DOHH2 (cell line): ENCODE data around the gene AQP1.

Source experiments
- H3F3A ChIP-seq: fragments of 200-600 bp; sonication (generic), shearing (Covaris generic); 2 replicates; pipeline ENCODE4 v1.6.0; 2016; ENCODE audit warnings: antibody characterized with exemption, mild to moderate bottlenecking; ENCODE audit not compliant: control insufficient read depth, insufficient read depth
- H3K27ac ChIP-seq: fragments of 200-600 bp; sonication (generic); 2 replicates; pipeline ENCODE4 v1.5.1; 2014; ENCODE audit warnings: low read depth, mild to moderate bottlenecking, low read length, moderate library complexity
- H3K27me3 ChIP-seq: fragments of 200-600 bp; sonication (generic); 2 replicates; pipeline ENCODE4 v1.6.1; 2014; ENCODE audit warnings: mild to moderate bottlenecking, low read length, mixed read lengths; ENCODE audit not compliant: control insufficient read depth
- H3K36me3 ChIP-seq: fragments of 200-600 bp; sonication (generic); 2 replicates; pipeline ENCODE4 v1.6.1; 2014; ENCODE audit warnings: mild to moderate bottlenecking, low read length, moderate library complexity, mixed read lengths; ENCODE audit not compliant: control insufficient read depth
- H3K4me1 ChIP-seq: fragments of 200-600 bp; sonication (generic); 2 replicates; pipeline ENCODE4 v1.6.1; 2014; ENCODE audit warnings: mild to moderate bottlenecking, low read length, mixed read lengths; ENCODE audit not compliant: control insufficient read depth
- H3K4me2 ChIP-seq: fragments of 200-600 bp; sonication (generic); 2 replicates; pipeline ENCODE4 v1.6.0; 2014; ENCODE audit warnings: mild to moderate bottlenecking, low read length, moderate library complexity
- H3K4me3 ChIP-seq: fragments of 200-600 bp; sonication (generic); 2 replicates; pipeline ENCODE4 v1.5.1; 2014; ENCODE audit warnings: mild to moderate bottlenecking, low read length, mixed read lengths
- H3K79me2 ChIP-seq: fragments of 200-600 bp; sonication (generic); 2 replicates; pipeline ENCODE4 v1.6.1; 2014; ENCODE audit warnings: mild to moderate bottlenecking, low read length, mixed read lengths; ENCODE audit not compliant: control insufficient read depth
- H3K9me2 ChIP-seq: fragments of 200-600 bp; sonication (generic); replicated peaks from 2 replicates; pipeline ENCODE4 v1.6.1; 2014; ENCODE audit warnings: mild to moderate bottlenecking, low read length, mixed read lengths; ENCODE audit not compliant: control insufficient read depth
- H3K9me3 ChIP-seq: fragments of 200-600 bp; sonication (generic); 2 replicates; pipeline ENCODE4 v1.6.1; 2014; ENCODE audit warnings: antibody characterized with exemption, low read length, mixed read lengths; ENCODE audit not compliant: control insufficient read depth, insufficient read depth
- H4K20me1 ChIP-seq: fragments of 200-600 bp; sonication (generic); 2 replicates; pipeline ENCODE4 v1.6.0; 2014; ENCODE audit warnings: low read depth, mild to moderate bottlenecking, antibody characterized with exemption, low read length, moderate library complexity; ENCODE audit not compliant: control insufficient read depth, insufficient read depth
- EZH2phosphoT487 ChIP-seq: fragments of 200-600 bp; sonication (generic); IDR thresholded peaks from 2 replicates; pipeline ENCODE4 v1.6.1; 2017; ENCODE audit warnings: borderline replicate concordance, mild to moderate bottlenecking, antibody characterized with exemption, low read length, moderate library complexity, mixed read lengths
- TF ChIP-seq, protein P1 (sequence below): fragments of 200-600 bp; sonication (generic); IDR thresholded peaks from one replicate; pipeline ENCODE4 v1.5.1; 2014; ENCODE audit warnings: antibody characterized with exemption, mild to moderate bottlenecking, low read depth, low read length; ENCODE audit not compliant: poor library complexity, severe bottlenecking

Gene AQP1

DNA sequence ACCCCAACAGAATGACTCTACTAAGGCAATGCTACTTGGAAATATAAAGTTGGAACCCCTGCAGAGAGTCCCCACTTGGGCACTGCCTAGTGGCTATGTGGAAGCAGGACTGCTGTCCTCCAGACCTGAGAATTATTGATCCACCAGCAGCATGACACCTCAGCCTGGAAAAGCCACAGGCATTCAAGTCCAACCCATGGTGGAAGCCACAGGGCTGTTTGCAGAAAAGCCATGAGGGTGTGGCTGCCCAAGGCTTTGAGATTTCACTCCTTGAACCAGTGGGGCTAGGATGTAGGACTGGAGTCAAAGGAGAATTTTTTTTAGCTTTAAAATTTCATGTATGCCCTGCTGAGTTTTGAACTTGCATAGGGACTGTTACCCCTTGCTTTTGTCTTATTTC is 38.5 kb downstream of the AQP1 start:
- no peaks in the 10 kb centered on the region for H3K9me2 ChIP-seq
- H3K27ac ChIP-seq = no peak overlapping the region
- no peaks in the 10 kb centered on the region for H3K36me3 ChIP-seq
- no peaks in the 10 kb centered on the region for H3K79me2 ChIP-seq
- H3K4me1 ChIP-seq = no peaks in the 10 kb centered on the region
- H3K4me3 ChIP-seq = no peak overlapping the region
- TF ChIP-seq EZH2phosphoT487 = no peak
- TF ChIP-seq, protein P1, sequence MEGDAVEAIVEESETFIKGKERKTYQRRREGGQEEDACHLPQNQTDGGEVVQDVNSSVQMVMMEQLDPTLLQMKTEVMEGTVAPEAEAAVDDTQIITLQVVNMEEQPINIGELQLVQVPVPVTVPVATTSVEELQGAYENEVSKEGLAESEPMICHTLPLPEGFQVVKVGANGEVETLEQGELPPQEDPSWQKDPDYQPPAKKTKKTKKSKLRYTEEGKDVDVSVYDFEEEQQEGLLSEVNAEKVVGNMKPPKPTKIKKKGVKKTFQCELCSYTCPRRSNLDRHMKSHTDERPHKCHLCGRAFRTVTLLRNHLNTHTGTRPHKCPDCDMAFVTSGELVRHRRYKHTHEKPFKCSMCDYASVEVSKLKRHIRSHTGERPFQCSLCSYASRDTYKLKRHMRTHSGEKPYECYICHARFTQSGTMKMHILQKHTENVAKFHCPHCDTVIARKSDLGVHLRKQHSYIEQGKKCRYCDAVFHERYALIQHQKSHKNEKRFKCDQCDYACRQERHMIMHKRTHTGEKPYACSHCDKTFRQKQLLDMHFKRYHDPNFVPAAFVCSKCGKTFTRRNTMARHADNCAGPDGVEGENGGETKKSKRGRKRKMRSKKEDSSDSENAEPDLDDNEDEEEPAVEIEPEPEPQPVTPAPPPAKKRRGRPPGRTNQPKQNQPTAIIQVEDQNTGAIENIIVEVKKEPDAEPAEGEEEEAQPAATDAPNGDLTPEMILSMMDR = no peak
- H3K4me2 ChIP-seq = no peak overlapping the region
- no peaks in the 10 kb centered on the region for H4K20me1 ChIP-seq
- no peaks in the 10 kb centered on the region for H3F3A ChIP-seq
- peaks cover 4% of the 10 kb centered on the region for H3K27me3 ChIP-seq
- H3K9me3 ChIP-seq = no peaks in the 10 kb centered on the region

DNA sequence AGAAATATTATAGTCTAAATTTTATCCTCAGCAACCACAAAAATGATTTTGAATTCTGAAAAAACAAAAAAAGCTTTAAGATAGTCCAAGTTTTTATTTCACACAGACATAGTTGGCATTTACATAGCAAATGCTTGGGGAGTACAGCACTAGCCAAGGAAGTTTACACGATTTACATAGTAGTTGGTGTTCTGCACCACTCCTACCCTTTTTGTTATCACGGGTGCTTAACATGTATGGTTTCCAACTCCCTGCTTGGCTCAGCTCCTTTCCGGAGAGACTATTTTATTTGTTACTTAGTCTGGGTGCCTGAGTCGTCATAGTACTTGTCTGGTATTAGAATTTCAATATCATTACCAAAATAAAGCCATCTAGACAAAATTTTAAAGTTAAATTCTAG is 43.3 kb downstream of the AQP1 start:
- Histone ChIP-seq H3K4me3 (no peak overlapping the region), H3K36me3 (no peaks in the 10 kb centered on the region), H3K27me3 (peaks cover 4% of the 10 kb centered on the region), H3K9me3 (no peaks in the 10 kb centered on the region), H4K20me1 (no peaks in the 10 kb centered on the region), H3F3A (no peaks in the 10 kb centered on the region), H3K9me2 (no peaks in the 10 kb centered on the region), H3K79me2 (no peaks in the 10 kb centered on the region), H3K4me2 (no peak overlapping the region), H3K27ac (no peak overlapping the region), H3K4me1 (peaks cover 5% of the 10 kb centered on the region; the same call in 1 of the 2 replicates)
- TF ChIP-seq, protein P1 = no peak
- no peak for TF ChIP-seq EZH2phosphoT487

DNA sequence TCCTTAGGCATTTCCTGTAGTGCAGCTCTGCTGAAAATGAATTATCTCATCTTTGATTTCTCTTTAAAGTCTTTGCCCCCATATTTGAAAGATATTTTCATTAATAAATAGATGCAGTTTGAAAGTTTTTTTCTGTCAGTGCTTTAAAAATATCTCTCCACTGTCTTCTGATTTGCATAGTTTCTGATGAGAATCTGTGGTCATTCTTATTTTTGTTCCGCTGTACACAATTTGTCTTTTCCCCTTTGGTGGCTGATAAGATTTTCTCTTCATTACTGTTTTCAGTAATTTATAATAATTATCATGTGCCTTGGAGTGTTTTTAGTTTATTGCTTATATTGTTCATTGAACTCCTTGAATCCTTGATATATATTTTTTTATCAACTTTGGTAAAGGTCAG is 45.1 kb downstream of the AQP1 start:
- Histone ChIP-seq H3K27ac (no peak overlapping the region), H3K36me3 (no peaks in the 10 kb centered on the region), H3K4me3 (no peak overlapping the region), H3K79me2 (no peaks in the 10 kb centered on the region), H3K4me2 (no peak overlapping the region), H4K20me1 (no peaks in the 10 kb centered on the region), H3K9me2 (no peaks in the 10 kb centered on the region), H3K9me3 (no peaks in the 10 kb centered on the region), H3F3A (no peaks in the 10 kb centered on the region), H3K27me3 (no peaks in the 10 kb centered on the region), H3K4me1 (peaks cover 5% of the 10 kb centered on the region; the same call in 1 of the 2 replicates)
- TF ChIP-seq, protein P1 = no peak
- TF ChIP-seq EZH2phosphoT487 = no peak

DNA sequence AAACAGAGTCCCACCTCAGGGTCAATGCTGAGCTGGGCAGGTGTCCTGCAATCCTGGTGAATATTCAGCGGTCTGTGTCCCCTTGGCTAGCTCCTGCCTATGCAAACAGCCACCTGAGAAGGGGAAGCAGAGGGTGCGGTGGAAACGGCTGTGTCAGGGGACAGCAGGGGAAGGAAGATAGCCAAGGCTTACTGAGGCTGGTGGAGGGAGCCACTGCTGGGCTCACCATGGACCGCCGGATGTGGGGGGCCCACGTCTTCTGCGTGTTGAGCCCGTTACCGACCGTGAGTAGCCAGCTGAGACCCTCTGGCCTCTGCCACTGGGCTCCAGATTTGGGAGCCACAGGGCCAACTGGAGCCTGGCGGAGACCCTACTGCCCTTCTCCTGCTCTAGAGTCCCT is 52.2 kb downstream of the AQP1 start, which contains the start of gene GHRHR:
Gene GHRHR, plus strand, starts transcription at position 112 of the 400 bp plus-strand sequence. Its CDS starts 116 bp downstream, at position 228.
- H4K20me1 ChIP-seq = no peaks in the 10 kb centered on the region
- no peak for TF ChIP-seq EZH2phosphoT487
- TF ChIP-seq, protein P1 = no peak

More for the DNA sequence above, 52.2 kb downstream of the AQP1 start, which contains the start of gene GHRHR:
- no peak within 1 kb of the TSS for H3K4me3 ChIP-seq
- no peaks in the 10 kb centered on the region for H3K9me3 ChIP-seq
- H3F3A ChIP-seq = no peaks in the 10 kb centered on the region
- no peaks in the 10 kb centered on the region for H3K36me3 ChIP-seq
- H3K27me3 ChIP-seq = no peaks in the 10 kb centered on the region
- H3K4me1 ChIP-seq = peaks cover 7% of the 10 kb centered on the region
- H3K9me2 ChIP-seq = no peaks in the 10 kb centered on the region
- H3K27ac ChIP-seq = no peak within 1 kb of the TSS
- no peak within 1 kb of the TSS for H3K4me2 ChIP-seq
- H3K79me2 ChIP-seq = no peaks in the 10 kb centered on the region
